SK-N-SH (cell line): Measurements from ENCODE around the gene PRKN. TPM values are rescaled to one million over a fixed set of nuclear protein-coding genes. Genes with fewer than 3 reads are reported as not detected.

ENCODE experiments used
- CTCF ChIA-PET: fragments of 300-600, 350-600 bp; formaldehyde crosslinking; extraction: SDS; loops from one replicate; lab custom pipeline; 2021; lab: Yijun Ruan, JAX
- POLR2A ChIA-PET: fragments of 350-600 bp; sonication (Branson Sonifier 250); formaldehyde crosslinking; extraction: SDS; loops from one replicate; lab custom pipeline; 2020; ENCODE audit warnings: antibody characterized with exemption, inconsistent platforms; lab: Yijun Ruan, JAX
- DNase-seq: peaks from one replicate; pipeline ENCODE4 v3.0.0; 2012
- H2AFZ ChIP-seq: fragments of 200-600 bp; sonication (generic); 2 replicates; pipeline ENCODE4 v1.8.1; 2016; ENCODE audit warnings: antibody characterized with exemption, mild to moderate bottlenecking, low read depth
- H3F3A ChIP-seq: fragments of 200-600 bp; sonication (generic); replicated peaks from 2 replicates; pipeline ENCODE3; 2016; ENCODE audit warnings: antibody characterized with exemption, mild to moderate bottlenecking; ENCODE audit not compliant: insufficient read depth
- H3K27ac ChIP-seq, 2 experiments: fragments of 200-500 bp in 1 of 2; fragments of 200-600 bp in 1 of 2; sonication (Bioruptor generic) in 1 of 2; sonication (generic), shearing (Covaris generic) in 1 of 2; 2 replicates each; pipeline versions ENCODE4 v1.5.1 to v1.6.1; 2014 to 2016; ENCODE audit warnings: low read depth in 2 of 2, inconsistent platforms in 1 of 2, low read length in 1 of 2, mild to moderate bottlenecking in 1 of 2, mixed read lengths in 1 of 2
- H3K27me3 ChIP-seq: fragments of 200-600 bp; sonication (generic), shearing (Covaris generic); 2 replicates; pipeline ENCODE4 v1.6.1; 2016; ENCODE audit warnings: mixed run types; ENCODE audit not compliant: insufficient read depth
- H3K36me3 ChIP-seq, 2 experiments: fragments of 200-500 bp in 1 of 2; fragments of 200-600 bp in 1 of 2; sonication (Bioruptor generic) in 1 of 2; sonication (generic) in 1 of 2; replicated peaks in 1 of 2; 2 replicates each; pipeline versions ENCODE3 to v1.5.1; 2014 to 2016; ENCODE audit warnings: low read length in 1 of 2, mild to moderate bottlenecking in 1 of 2; ENCODE audit not compliant: insufficient read depth in 2 of 2, control insufficient read depth in 1 of 2
- H3K4me1 ChIP-seq, 2 experiments: fragments of 200-500 bp in 1 of 2; fragments of 200-600 bp in 1 of 2; sonication (Bioruptor generic) in 1 of 2; sonication (generic), shearing (Covaris generic) in 1 of 2; 2 replicates each; pipeline versions ENCODE4 v1.5.1 to v1.6.1; 2014 to 2016; ENCODE audit warnings: low read depth in 1 of 2, low read length in 1 of 2, mixed run types in 1 of 2; ENCODE audit not compliant: insufficient read depth in 2 of 2, control insufficient read depth in 1 of 2
- H3K4me2 ChIP-seq: fragments of 200-600 bp; sonication (generic), shearing (Covaris generic); 2 replicates; pipeline ENCODE4 v1.6.1; 2017; ENCODE audit warnings: mixed run types
- H3K4me3 ChIP-seq, 2 experiments: fragments of 200-500 bp in 1 of 2; fragments of 200-600 bp in 1 of 2; sonication (Bioruptor generic) in 1 of 2; sonication (generic), shearing (Covaris generic) in 1 of 2; 2 replicates each; pipeline versions ENCODE4 v1.5.1 to v1.8.1; 2014 to 2016; ENCODE audit warnings: low read depth in 2 of 2, inconsistent platforms in 1 of 2, low read length in 1 of 2, mild to moderate bottlenecking in 1 of 2, mixed read lengths in 1 of 2, moderate library complexity in 1 of 2
- H3K79me2 ChIP-seq: fragments of 200-600 bp; sonication (generic); 2 replicates; pipeline ENCODE4 v1.8.1; 2017; ENCODE audit warnings: mild to moderate bottlenecking; ENCODE audit not compliant: insufficient read depth
- H3K9ac ChIP-seq: fragments of 200-600 bp; sonication (generic); 2 replicates; pipeline ENCODE4 v1.6.1; 2017; ENCODE audit warnings: mixed run types
- H3K9me2 ChIP-seq: fragments of 200-600 bp; sonication (generic); 2 replicates; pipeline ENCODE4 v1.6.1; 2017; ENCODE audit warnings: mixed run types
- H3K9me3 ChIP-seq: fragments of 200-600 bp; sonication (generic); 2 replicates; pipeline ENCODE4 v1.6.1; 2017; ENCODE audit warnings: mixed run types, mild to moderate bottlenecking, moderate library complexity
- H4K20me1 ChIP-seq: fragments of 200-600 bp; sonication (generic); 2 replicates; pipeline ENCODE4 v1.6.1; 2017; ENCODE audit warnings: mild to moderate bottlenecking, mixed run types; ENCODE audit not compliant: insufficient read depth
- CHD2 ChIP-seq: fragments of 150-350 bp; IDR thresholded peaks from 2 replicates; pipeline ENCODE4 v1.6.1; 2018; ENCODE audit warnings: low read length; ENCODE audit not compliant: partially characterized antibody
- CTCF ChIP-seq: fragments of 200-600 bp; sonication (generic); IDR thresholded peaks from 2 replicates; pipeline ENCODE4 v1.6.1; 2017; ENCODE audit warnings: antibody characterized with exemption, mild to moderate bottlenecking, moderate library complexity
- FOXJ3 ChIP-seq: sonication (generic); formaldehyde crosslinking; IDR thresholded peaks from 2 replicates; pipeline ENCODE4 v1.5.1; 2020; ENCODE audit warnings: mild to moderate bottlenecking, missing genetic modification reagents
- FOXM1 ChIP-seq: IDR thresholded peaks from 2 replicates; pipeline ENCODE4 v1.4.0; 2012; ENCODE audit warnings: low read depth, mild to moderate bottlenecking
- GATA2 ChIP-seq: sonication (generic); formaldehyde crosslinking; IDR thresholded peaks from 2 replicates; pipeline ENCODE4 v1.5.0; 2020; ENCODE audit warnings: mild to moderate bottlenecking, missing genetic modification reagents
- IRF3 ChIP-seq: fragments of 150-350 bp; IDR thresholded peaks from 2 replicates; pipeline ENCODE4 v1.6.1; 2016; ENCODE audit warnings: mild to moderate bottlenecking, low read depth, low read length
- MEF2A ChIP-seq: IDR thresholded peaks from 2 replicates; pipeline ENCODE4 v1.4.0; 2012; ENCODE audit warnings: low read depth, borderline replicate concordance
- NRF1 ChIP-seq: IDR thresholded peaks from 2 replicates; pipeline ENCODE4 v1.6.1; 2012; ENCODE audit warnings: low read depth, mild to moderate bottlenecking, low read length
- POLR2AphosphoS5 ChIP-seq: IDR thresholded peaks from 2 replicates; pipeline ENCODE4 v1.6.1; 2012; ENCODE audit warnings: low read depth, low read length
- RAD21 ChIP-seq: IDR thresholded peaks from 2 replicates; pipeline ENCODE4 v1.6.1; 2012; ENCODE audit warnings: mild to moderate bottlenecking, low read length
- RCOR1 ChIP-seq: fragments of 150-350 bp; IDR thresholded peaks from 2 replicates; pipeline ENCODE4 v1.6.1; 2017; ENCODE audit warnings: antibody characterized with exemption, low read length
- RFX5 ChIP-seq: IDR thresholded peaks from 2 replicates; pipeline ENCODE4 v1.6.1; 2012; ENCODE audit warnings: mild to moderate bottlenecking, improper control_type of control experiment, low read length
- TAF1 ChIP-seq: IDR thresholded peaks from 2 replicates; pipeline ENCODE4 v1.6.1; 2012; ENCODE audit warnings: low read depth, mild to moderate bottlenecking, low read length, moderate library complexity, borderline replicate concordance
- TCF12 ChIP-seq: IDR thresholded peaks from 2 replicates; pipeline ENCODE4 v1.4.0; 2012
- TEAD4 ChIP-seq: IDR thresholded peaks from 2 replicates; pipeline ENCODE4 v1.4.0; 2012; ENCODE audit warnings: mild to moderate bottlenecking, borderline replicate concordance; ENCODE audit not compliant: insufficient read depth
- ZBTB33 ChIP-seq: IDR thresholded peaks from 2 replicates; pipeline ENCODE4 v1.4.0; 2012; ENCODE audit warnings: low read depth, borderline replicate concordance
- WGBS: methylation state at CpG from one replicate; pipeline ENCODE4 v1.1.6; 2017; ENCODE audit warnings: low lambda C conversion rate; 5-methylcytosine and 5-hydroxymethylcytosine counted together
- polyA plus RNA-seq, 3 experiments: library from polyadenylated mRNA; depleted of rRNA; stranded (reverse); fragments of >200 nt; gene quantifications; 2 replicates each; pipeline ENCODE4 v1.2.3, GENCODE V29; 2012

The PRKN gene
- polyA plus RNA-seq, 1 of the 3 experiments (the other 2 are of a cell fraction) = 0.76 TPM

GRCh38 chr6:161395716-161396231 lies 1331.8 kb downstream of the PRKN start:
- H3K27me3 ChIP-seq = 0 out of 2 replicates have a peak, but pooled peaks cover 4% of the 10 kb centered on the region
- no peaks in the 10 kb centered on the region for H3K9me2 ChIP-seq
- POLR2A ChIA-PET = no interaction called here
- H3K9me3 ChIP-seq = no peaks in the 10 kb centered on the region
- H3K36me3 ChIP-seq = no peaks in the 10 kb centered on the region
- no peaks in the 10 kb centered on the region for H3F3A ChIP-seq
- no peak overlapping the region for H3K4me3 ChIP-seq
- TF ChIP-seq TAF1 (no peak), RFX5 (no peak), CHD2 (no peak), FOXJ3 (CRISPR knock-in tag) (no peak), RAD21 (no peak), IRF3 (no peak), FOXM1 (no peak), TEAD4 (no peak), ZBTB33 (no peak), CTCF (no peak), POLR2AphosphoS5 (no peak), NRF1 (no peak), MEF2A (no peak), GATA2 (CRISPR knock-in tag) (no peak), RCOR1 (no peak), TCF12 (no peak)
- 57% methylated on average over 9 of the region's 9 CpGs for WGBS
- no peaks in the 10 kb centered on the region for H4K20me1 ChIP-seq
- H3K79me2 ChIP-seq = no peaks in the 10 kb centered on the region
- no peak overlapping the region for H2AFZ ChIP-seq
- H3K4me1 ChIP-seq = peaks cover 0 to 14% of the 10 kb centered on the region in 2 experiments; a peak in 1 of 4 replicates
- H3K9ac ChIP-seq = no peak overlapping the region
- peak overlapping the region in 1 of 2 experiments; percentile 36; a peak in 1 of 4 replicates for H3K27ac ChIP-seq
- CTCF ChIA-PET = interaction anchor here (0.6 to 4.1 kb wide), 10 partner anchors 16 to 409 kb away, joined by 3 to 52 read pairs (median 3); no protein-coding TSS in a partner anchor
- no peak overlapping the region for H3K4me2 ChIP-seq
- no peak for DNase-seq
